Neural cell (in vitro differentiated cells): ENCODE data around the gene ERH. TPM values are rescaled to one million over a fixed set of nuclear protein-coding genes. Genes with fewer than 3 reads are reported as not detected.

Source experiments
- H2AFZ ChIP-seq: fragments of 200-600, 300-800 bp; sonication (generic), shearing (Covaris generic); 2 replicates; pipeline ENCODE4 v1.6.0; 2014; ENCODE audit warnings: low read depth, mild to moderate bottlenecking, antibody characterized with exemption, low read length, moderate library complexity
- H3F3A ChIP-seq: fragments of 200-600 bp; shearing (Covaris generic); 2 replicates; pipeline ENCODE4 v1.6.1; 2016; ENCODE audit warnings: mild to moderate bottlenecking, moderate library complexity, mixed read lengths, antibody characterized with exemption, low read length; ENCODE audit not compliant: insufficient read depth, poor library complexity, severe bottlenecking
- H3K27ac ChIP-seq: fragments of 200-600, 300-800 bp; sonication (generic), shearing (Covaris generic); 2 replicates; pipeline ENCODE4 v1.5.1; 2014; ENCODE audit warnings: mild to moderate bottlenecking, low read length, moderate library complexity
- H3K27me3 ChIP-seq: fragments of 300-800, 200-600 bp; sonication (generic), shearing (Covaris generic); 2 replicates; pipeline ENCODE4 v1.6.0; 2014; ENCODE audit warnings: mild to moderate bottlenecking, low read depth, low read length, moderate library complexity; ENCODE audit not compliant: insufficient read depth
- H3K36me3 ChIP-seq: fragments of 300-800, 200-600 bp; sonication (generic), shearing (Covaris generic); 2 replicates; pipeline ENCODE4 v1.5.1; 2014; ENCODE audit warnings: mild to moderate bottlenecking, antibody characterized with exemption, low read length, moderate library complexity; ENCODE audit not compliant: insufficient read depth
- H3K4me2 ChIP-seq: fragments of 300-800, 200-600 bp; sonication (generic), shearing (Covaris generic); 2 replicates; pipeline ENCODE4 v1.6.0; 2014; ENCODE audit warnings: mild to moderate bottlenecking, low read length
- H3K4me3 ChIP-seq: fragments of 300-800, 200-600 bp; sonication (generic), shearing (Covaris generic); 2 replicates; pipeline ENCODE4 v1.5.1; 2014; ENCODE audit warnings: mild to moderate bottlenecking, low read length, moderate library complexity
- H3K79me2 ChIP-seq: fragments of 200-600 bp; shearing (Covaris generic); replicated peaks from 2 replicates; pipeline ENCODE4 v1.6.0; 2014; ENCODE audit warnings: mild to moderate bottlenecking, low read length, moderate library complexity; ENCODE audit not compliant: insufficient read depth
- H3K9ac ChIP-seq: fragments of 300-800, 200-600 bp; sonication (generic), shearing (Covaris generic); 2 replicates; pipeline ENCODE4 v1.6.1; 2016; ENCODE audit warnings: mild to moderate bottlenecking, low read length, mixed read lengths
- H3K9me2 ChIP-seq: fragments of 200-600 bp; shearing (Covaris generic); 2 replicates; pipeline ENCODE4 v1.6.1; 2016; ENCODE audit warnings: mild to moderate bottlenecking, low read length, mixed read lengths; ENCODE audit not compliant: insufficient read depth
- H3K9me3 ChIP-seq: fragments of 200-600, 300-800 bp; sonication (generic), shearing (Covaris generic); 2 replicates; pipeline ENCODE4 v1.6.1; 2016; ENCODE audit warnings: mild to moderate bottlenecking, mixed run types, low read length, moderate library complexity, mixed read lengths
- H4K20me1 ChIP-seq: fragments of 200-600 bp; shearing (Covaris generic); 2 replicates; pipeline ENCODE4 v1.6.1; 2016; ENCODE audit warnings: mild to moderate bottlenecking, mixed run types; ENCODE audit not compliant: insufficient read depth
- EP300 ChIP-seq: fragments of 450-650 bp; conservative IDR thresholded peaks from 2 replicates; pipeline ENCODE4 v1.6.1; 2014; ENCODE audit warnings: antibody characterized with exemption, mild to moderate bottlenecking, moderate library complexity; ENCODE audit not compliant: poor library complexity, severe bottlenecking
- EZH2 ChIP-seq: fragments of 200-600, 300-800 bp; shearing (Covaris generic), sonication (generic); IDR thresholded peaks from 2 replicates; pipeline ENCODE4 v1.6.1; 2014; ENCODE audit warnings: antibody characterized with exemption, low read length, borderline replicate concordance, mild to moderate bottlenecking; ENCODE audit not compliant: insufficient read depth, poor library complexity, severe bottlenecking
- MXI1 ChIP-seq: fragments of 450-650 bp; conservative IDR thresholded peaks from 2 replicates; pipeline ENCODE4 v1.6.1; 2014; ENCODE audit warnings: antibody characterized with exemption, mild to moderate bottlenecking; ENCODE audit not compliant: poor library complexity, severe bottlenecking
- POLR2AphosphoS5 ChIP-seq: IDR thresholded peaks from 2 replicates; pipeline ENCODE4 v1.6.1; 2012
- RAD21 ChIP-seq: fragments of 450-650 bp; conservative IDR thresholded peaks from 2 replicates; pipeline ENCODE4 v1.6.1; 2014; ENCODE audit warnings: antibody characterized with exemption, mild to moderate bottlenecking, moderate library complexity
- SMC3 ChIP-seq: fragments of 450-650 bp; conservative IDR thresholded peaks from 2 replicates; pipeline ENCODE4 v1.6.1; 2014; ENCODE audit warnings: antibody characterized with exemption, mild to moderate bottlenecking, moderate library complexity; ENCODE audit not compliant: poor library complexity
- TAF1 ChIP-seq: IDR thresholded peaks from 2 replicates; pipeline ENCODE4 v1.6.1; 2012; ENCODE audit warnings: low read depth
- polyA plus RNA-seq: library from polyadenylated mRNA; depleted of rRNA; stranded (reverse); fragments of >200 nt; gene quantifications from 2 replicates; pipeline ENCODE4 v1.2.3, GENCODE V29; 2014
- TF ChIP-seq, protein P1 (sequence below): IDR thresholded peaks from 2 replicates; pipeline ENCODE4 v1.6.1; 2012; ENCODE audit warnings: borderline replicate concordance
- TF ChIP-seq, protein P2 (sequence below): fragments of 450-650 bp; IDR thresholded peaks from 2 replicates; pipeline ENCODE4 v1.5.1; 2014; ENCODE audit warnings: antibody characterized with exemption, mild to moderate bottlenecking, moderate library complexity; ENCODE audit not compliant: poor library complexity, severe bottlenecking

ERH gene
- polyA plus RNA-seq, 1 donor from 2014 or later, result 480 TPM

DNA sequence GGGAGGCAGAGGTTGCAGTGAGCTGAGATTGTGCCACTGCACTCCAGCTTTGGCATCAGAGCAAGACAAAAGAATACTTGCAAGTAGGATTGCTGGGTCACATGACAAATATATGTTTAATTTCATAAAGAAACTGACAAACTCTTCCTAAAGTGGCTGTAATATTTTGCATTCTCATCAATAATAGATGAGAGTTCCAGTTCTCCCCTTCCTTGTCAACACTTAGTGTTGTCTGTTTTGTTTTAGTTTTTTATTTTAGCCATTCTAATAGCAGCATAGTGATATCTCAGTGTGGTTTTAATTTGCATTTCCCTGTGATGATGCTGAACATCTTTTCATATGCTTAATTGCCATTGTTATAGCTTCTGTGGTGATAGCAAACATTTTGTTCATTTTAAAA is 31.5 kb upstream of the ERH start:
- no peak overlapping the region for H3K4me2 ChIP-seq
- no peaks in the 10 kb centered on the region for H3K9me2 ChIP-seq
- H2AFZ ChIP-seq, result no peak overlapping the region
- H3K27ac ChIP-seq, result no peak overlapping the region
- no peaks in the 10 kb centered on the region for H4K20me1 ChIP-seq
- no peak for TF ChIP-seq EP300
- TF ChIP-seq, protein P1, sequence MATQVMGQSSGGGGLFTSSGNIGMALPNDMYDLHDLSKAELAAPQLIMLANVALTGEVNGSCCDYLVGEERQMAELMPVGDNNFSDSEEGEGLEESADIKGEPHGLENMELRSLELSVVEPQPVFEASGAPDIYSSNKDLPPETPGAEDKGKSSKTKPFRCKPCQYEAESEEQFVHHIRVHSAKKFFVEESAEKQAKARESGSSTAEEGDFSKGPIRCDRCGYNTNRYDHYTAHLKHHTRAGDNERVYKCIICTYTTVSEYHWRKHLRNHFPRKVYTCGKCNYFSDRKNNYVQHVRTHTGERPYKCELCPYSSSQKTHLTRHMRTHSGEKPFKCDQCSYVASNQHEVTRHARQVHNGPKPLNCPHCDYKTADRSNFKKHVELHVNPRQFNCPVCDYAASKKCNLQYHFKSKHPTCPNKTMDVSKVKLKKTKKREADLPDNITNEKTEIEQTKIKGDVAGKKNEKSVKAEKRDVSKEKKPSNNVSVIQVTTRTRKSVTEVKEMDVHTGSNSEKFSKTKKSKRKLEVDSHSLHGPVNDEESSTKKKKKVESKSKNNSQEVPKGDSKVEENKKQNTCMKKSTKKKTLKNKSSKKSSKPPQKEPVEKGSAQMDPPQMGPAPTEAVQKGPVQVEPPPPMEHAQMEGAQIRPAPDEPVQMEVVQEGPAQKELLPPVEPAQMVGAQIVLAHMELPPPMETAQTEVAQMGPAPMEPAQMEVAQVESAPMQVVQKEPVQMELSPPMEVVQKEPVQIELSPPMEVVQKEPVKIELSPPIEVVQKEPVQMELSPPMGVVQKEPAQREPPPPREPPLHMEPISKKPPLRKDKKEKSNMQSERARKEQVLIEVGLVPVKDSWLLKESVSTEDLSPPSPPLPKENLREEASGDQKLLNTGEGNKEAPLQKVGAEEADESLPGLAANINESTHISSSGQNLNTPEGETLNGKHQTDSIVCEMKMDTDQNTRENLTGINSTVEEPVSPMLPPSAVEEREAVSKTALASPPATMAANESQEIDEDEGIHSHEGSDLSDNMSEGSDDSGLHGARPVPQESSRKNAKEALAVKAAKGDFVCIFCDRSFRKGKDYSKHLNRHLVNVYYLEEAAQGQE, result no peak
- H3K27me3 ChIP-seq, result no peaks in the 10 kb centered on the region
- peaks cover 7% of the 10 kb centered on the region for H3K79me2 ChIP-seq
- no peak overlapping the region for H3K9ac ChIP-seq
- no peaks in the 10 kb centered on the region for H3F3A ChIP-seq
- no peaks in the 10 kb centered on the region for H3K9me3 ChIP-seq
- no peaks in the 10 kb centered on the region for H3K36me3 ChIP-seq
- no peak overlapping the region for H3K4me3 ChIP-seq

DNA sequence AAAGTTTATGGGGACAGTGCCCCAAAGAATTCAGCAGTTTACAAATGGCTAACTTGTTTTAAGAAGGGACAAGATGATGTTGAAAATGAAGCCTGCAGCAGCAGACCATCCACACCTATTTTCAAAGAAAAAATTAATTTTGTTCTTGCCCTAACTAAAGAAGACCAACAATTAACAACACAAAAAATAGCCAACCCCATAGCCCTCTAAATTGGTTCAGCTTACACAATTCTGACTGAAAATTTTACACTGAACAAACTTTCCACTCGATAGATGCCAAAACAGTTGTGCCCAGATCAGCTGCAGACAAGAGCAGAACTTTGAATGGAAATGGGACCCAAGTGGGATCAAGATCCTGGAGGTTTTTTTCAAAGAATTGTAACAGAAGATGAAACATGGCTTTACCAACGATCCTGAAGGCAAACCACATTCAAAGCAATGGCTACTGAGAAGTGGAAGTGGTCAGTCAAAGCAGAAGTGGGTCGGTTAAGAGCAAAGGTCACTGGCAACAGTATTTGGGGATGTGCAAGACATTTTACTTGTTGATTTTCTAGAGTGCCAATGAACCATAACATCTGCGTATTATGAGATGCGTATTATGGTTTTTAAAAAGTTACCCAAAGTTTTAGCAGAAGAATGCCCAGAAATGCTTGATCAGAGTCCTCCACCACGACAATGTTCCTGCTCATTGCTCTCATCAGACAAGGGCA is 30.3 kb upstream of the ERH start:
- TF ChIP-seq SMC3, result no peak
- TF ChIP-seq, protein P2, sequence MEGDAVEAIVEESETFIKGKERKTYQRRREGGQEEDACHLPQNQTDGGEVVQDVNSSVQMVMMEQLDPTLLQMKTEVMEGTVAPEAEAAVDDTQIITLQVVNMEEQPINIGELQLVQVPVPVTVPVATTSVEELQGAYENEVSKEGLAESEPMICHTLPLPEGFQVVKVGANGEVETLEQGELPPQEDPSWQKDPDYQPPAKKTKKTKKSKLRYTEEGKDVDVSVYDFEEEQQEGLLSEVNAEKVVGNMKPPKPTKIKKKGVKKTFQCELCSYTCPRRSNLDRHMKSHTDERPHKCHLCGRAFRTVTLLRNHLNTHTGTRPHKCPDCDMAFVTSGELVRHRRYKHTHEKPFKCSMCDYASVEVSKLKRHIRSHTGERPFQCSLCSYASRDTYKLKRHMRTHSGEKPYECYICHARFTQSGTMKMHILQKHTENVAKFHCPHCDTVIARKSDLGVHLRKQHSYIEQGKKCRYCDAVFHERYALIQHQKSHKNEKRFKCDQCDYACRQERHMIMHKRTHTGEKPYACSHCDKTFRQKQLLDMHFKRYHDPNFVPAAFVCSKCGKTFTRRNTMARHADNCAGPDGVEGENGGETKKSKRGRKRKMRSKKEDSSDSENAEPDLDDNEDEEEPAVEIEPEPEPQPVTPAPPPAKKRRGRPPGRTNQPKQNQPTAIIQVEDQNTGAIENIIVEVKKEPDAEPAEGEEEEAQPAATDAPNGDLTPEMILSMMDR, result no peak
- no peak for TF ChIP-seq EZH2
- TF ChIP-seq TAF1, result no peak
- TF ChIP-seq, protein P1, result no peak
- no peak for TF ChIP-seq EP300
- no peak for TF ChIP-seq POLR2AphosphoS5
- no peak for TF ChIP-seq RAD21
- TF ChIP-seq MXI1, result no peak
- Histone ChIP-seq H3K4me2 (no peak overlapping the region), H3K9me2 (no peaks in the 10 kb centered on the region), H3K27ac (no peak overlapping the region), H3K27me3 (no peaks in the 10 kb centered on the region), H3K9me3 (no peaks in the 10 kb centered on the region), H3F3A (no peaks in the 10 kb centered on the region), H3K9ac (no peak overlapping the region), H3K79me2 (peaks cover 7% of the 10 kb centered on the region), H3K36me3 (no peaks in the 10 kb centered on the region), H4K20me1 (no peaks in the 10 kb centered on the region), H2AFZ (no peak overlapping the region), H3K4me3 (no peak overlapping the region)
